ENCODE results near the gene C5orf46. TPM values are rescaled to one million over a fixed set of nuclear protein-coding genes. Genes with fewer than 3 reads are reported as not detected.
A peak's percentile ranks its signal among the peaks of the same experiment; 100 is the strongest.

The C5orf46 gene
- total RNA-seq (2016; rRNA removed; fragmentation: Illumina TruSeq; extraction: Trizol) (not detected in 2 replicates), polyA plus RNA-seq (2011; rRNA removed) (not detected in 2 replicates), polyA minus RNA-seq (2011; rRNA and poly(A)+ RNA removed; ENCODE audit: low replicate concordance) (not detected in 2 replicates), Bru-seq, nascent RNA (percentile 22 among the genes with signal in this experiment), BruChase-seq, experiment 1, labeled RNA remaining after a 6-hour chase (percentile 10 among the genes with signal in this experiment), BruChase-seq, experiment 2, labeled RNA remaining after a 2-hour chase (percentile 10 among the genes with signal in this experiment)
- not detected in 2 replicates for total RNA-seq (2016; cell fraction: cytosol; rRNA removed; fragmentation: Illumina TruSeq; extraction: Trizol; ENCODE audit: low read depth)
- not detected in 2 replicates for total RNA-seq (2016; cell fraction: insoluble cytoplasmic fraction; rRNA removed; fragmentation: Illumina TruSeq; extraction: Trizol)
- total RNA-seq (2016; cell fraction: membrane; rRNA removed; fragmentation: Illumina TruSeq; extraction: Trizol): not detected in 2 replicates
- total RNA-seq (2016; cell fraction: nucleus; rRNA removed; fragmentation: Illumina TruSeq; extraction: Trizol): not detected in 2 replicates
- not detected in 2 replicates for polyA plus RNA-seq (2011; cell fraction: cytosol; rRNA removed)
- polyA plus RNA-seq (2011; cell fraction: nucleus; rRNA removed): not detected in 2 replicates
- polyA plus RNA-seq (2012): not detected in 2 replicates
- not detected in 2 replicates for polyA plus RNA-seq (2016; cell fraction: cytosol; fragmentation: Illumina TruSeq; extraction: Trizol; ENCODE audit: low read depth)
- polyA plus RNA-seq (2016; cell fraction: insoluble cytoplasmic fraction; fragmentation: Illumina TruSeq; extraction: Trizol; ENCODE audit: low read depth): not detected in 2 replicates
- not detected in 2 replicates for polyA plus RNA-seq (2016; cell fraction: membrane; fragmentation: Illumina TruSeq; extraction: Trizol; ENCODE audit: low read depth)
- not detected in 2 replicates for polyA plus RNA-seq (2016; cell fraction: nucleus; fragmentation: Illumina TruSeq; extraction: Trizol; ENCODE audit: insufficient read depth, low read depth)
- not detected in 2 replicates for polyA minus RNA-seq (2011; cell fraction: cytosol; rRNA and poly(A)+ RNA removed)
- polyA minus RNA-seq (2011; cell fraction: nucleus; rRNA and poly(A)+ RNA removed): not detected in 2 replicates
- long read RNA-seq, experiment 1: 0 reads
- long read RNA-seq, experiment 2: 0 reads

GRCh38 chr5:147906326-147907095, at the start of gene C5orf46:
Gene C5orf46 (minus strand): TSS chr5:147906538. CDS start chr5:147906501, 37 bp downstream.
- peak; percentile 46 for DNase-seq (ENCODE audit: low spot score)
- no peaks in the 10 kb centered on the region for H3K27me3 ChIP-seq (ENCODE audit: control insufficient read depth in 1 of 2, insufficient read depth in 2 of 2, low read length in 2 of 2)
- no peaks in the 10 kb centered on the region for H3K36me3 ChIP-seq (replicated peaks in 1 of 2; ENCODE audit: control insufficient read depth in 1 of 2, insufficient read depth in 2 of 2, low read length in 2 of 2)
- no peak for ATAC-seq
- ChIA-PET CTCF (ENCODE audit: low intra/inter-chr PET ratio, low total read pairs) (no interaction called here), POLR2A (no interaction called here)
- H3K9me3 ChIP-seq (ENCODE audit: low read length): no peaks in the 10 kb centered on the region
- H3K4me3 ChIP-seq (replicated peaks in 1 of 3; ENCODE audit: insufficient read depth in 1 of 3, low read depth in 2 of 3, low read length in 3 of 3): no peak within 1 kb of the TSS
- no peaks in the 10 kb centered on the region for H4K20me1 ChIP-seq (ENCODE audit: insufficient read depth, low read length)
- H3K27ac ChIP-seq (ENCODE audit: extremely low read length, insufficient read depth, low read length): no peak within 1 kb of the TSS
- intact Hi-C loops (cut with micrococcal nuclease; ENCODE audit: unreplicated experiment): loop anchor here (1.0 kb wide), 1 partner anchor 71 kb away; no protein-coding TSS in a partner anchor
- H2AFZ ChIP-seq (ENCODE audit: low read length): no peak within 1 kb of the TSS
- TF ChIP-seq ATF7 (IDR thresholded peaks at IDR 0.05) (peak; percentile 66), ATF7 (CRISPR knock-in tag; IDR thresholded peaks at IDR 0.05) (no peak), KMT2A (CRISPR knock-in tag; IDR thresholded peaks at IDR 0.05) (no peak), CEBPB (IDR thresholded peaks at IDR 0.05; ENCODE audit: borderline replicate concordance, low read depth, low read length) (peak; percentile 81)
- H3K4me1 ChIP-seq (ENCODE audit: insufficient read depth, low read length): no peaks in the 10 kb centered on the region
- no peak within 1 kb of the TSS for H3K4me2 ChIP-seq (ENCODE audit: low read depth, low read length)
- no TSS peak for BruUV-seq (replicated peaks)
- H3K9ac ChIP-seq (ENCODE audit: insufficient read depth, low read depth, low read length): no peak within 1 kb of the TSS
- no peaks in the 10 kb centered on the region for H3K79me2 ChIP-seq (ENCODE audit: insufficient read depth, low read length)
- 31% methylated on average over 8 of the region's 8 CpGs for WGBS (ENCODE audit: low lambda C conversion rate)
- FAIRE-seq: no peak
- in situ Hi-C loops (cut with HindIII; ENCODE audit: extremely low pct_ligation_motif_present, low pct_unique_long_range_greater_than_20kb): no loop called here

Measured in HepG2 (cell line).